Measurements from ENCODE around the gene FZD2. TPM values are rescaled to one million over a fixed set of nuclear protein-coding genes. Genes with fewer than 3 reads are reported as not detected.

FZD2 gene
- total and polyA plus RNA-seq, 2 of the 4 experiments (the other 2 are of a cell fraction) = 21.3 to 130 TPM

DNA sequence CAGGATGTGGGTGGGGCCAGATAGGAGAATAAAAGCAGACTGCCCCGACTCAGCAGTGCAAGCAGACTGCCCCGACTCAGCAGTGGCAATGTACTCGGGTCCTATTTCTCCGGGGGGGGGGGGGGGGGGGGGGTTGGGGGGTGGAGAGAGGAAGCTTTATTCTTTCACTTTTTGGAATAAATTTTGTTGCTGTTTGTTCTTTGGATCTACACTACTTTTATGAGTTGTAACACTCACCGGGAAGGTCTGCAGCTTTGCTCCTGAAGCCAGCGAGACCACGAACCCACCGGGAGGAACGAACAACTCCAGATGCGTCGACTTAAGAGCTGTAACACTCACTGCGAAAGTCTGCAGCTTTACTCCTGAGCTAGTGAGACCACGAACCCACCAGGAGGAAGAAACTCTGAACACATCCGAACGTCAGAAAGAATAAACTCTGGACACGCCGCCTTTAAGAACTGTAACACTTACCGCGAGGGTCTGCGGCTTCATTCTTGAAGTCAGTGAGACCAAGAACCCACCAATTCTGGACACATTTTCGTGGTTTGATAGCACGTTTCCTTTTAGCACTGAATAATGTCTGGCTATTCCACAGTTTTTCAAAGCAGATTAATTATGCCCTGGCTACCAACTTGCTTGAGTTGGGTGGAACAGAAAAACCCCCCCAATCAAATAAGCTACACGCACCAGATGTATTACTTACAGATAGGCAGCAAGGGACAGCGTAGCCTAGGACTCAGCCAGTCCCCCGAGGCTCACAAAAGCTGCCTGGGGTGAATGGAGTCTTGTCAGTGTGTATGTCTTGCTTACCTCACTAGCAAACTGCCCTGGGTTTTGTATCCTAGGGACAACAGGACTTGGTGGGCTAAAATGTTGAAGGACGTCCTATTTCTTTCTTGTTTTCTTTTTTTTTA, 11.9 kb downstream of the FZD2 start:
- in situ Hi-C loops (cut with MboI; ENCODE audit: low sequenced_read_pairs) (no loop called here), intact Hi-C loops (cut with micrococcal nuclease) (no loop called here), dilution Hi-C loops (cut with HindIII; ENCODE audit: low sequenced_read_pairs, unreplicated experiment) (no loop called here)
- Histone ChIP-seq H3K27ac (ENCODE audit: insufficient read depth, low read length) (peak overlapping the region; percentile 57; the same call in 1 of the 2 replicates), H2AK9ac (replicated peaks; ENCODE audit: low read depth, low read length, poor library complexity) (no peak overlapping the region), H4K5ac (ENCODE audit: low read depth, low read length) (no peak overlapping the region), H3K4ac (ENCODE audit: low read depth, low read length) (no peak overlapping the region), H2BK20ac (ENCODE audit: low read depth, low read length) (peak overlapping the region; percentile 15; the same call in 1 of the 2 replicates), H3K18ac (ENCODE audit: low read depth, low read length) (peak overlapping the region; percentile 13; the same call in 1 of the 2 replicates), H4K91ac (ENCODE audit: insufficient read depth, low read depth, low read length) (no peak overlapping the region), H3K27me3 (ENCODE audit: control insufficient read depth, insufficient read depth, low read length) (no peaks in the 10 kb centered on the region), H3K4me1 (ENCODE audit: control insufficient read depth, insufficient read depth, low read length) (no peaks in the 10 kb centered on the region), H3K56ac (ENCODE audit: extremely low read depth, insufficient read depth, low read length) (no peak overlapping the region), H2AFZ (replicated peaks; ENCODE audit: low read length, poor library complexity) (peak overlapping the region; percentile 50), H3K4me3 (ENCODE audit: insufficient read depth, low read depth, low read length) (no peak overlapping the region; the same call in 1 of the 2 replicates), H3K14ac (replicated peaks; ENCODE audit: low read depth, low read length) (0 out of 2 replicates have a peak overlapping the region, but pooled peaks have one; percentile 8), H3K36me3 (ENCODE audit: control insufficient read depth, insufficient read depth, low read length) (no peaks in the 10 kb centered on the region), H4K20me1 (ENCODE audit: insufficient read depth, low read length) (no peaks in the 10 kb centered on the region), H2BK120ac (ENCODE audit: low read depth, low read length) (no peak overlapping the region; the same call in 1 of the 2 replicates), H3K23ac (ENCODE audit: low read depth, low read length) (no peak overlapping the region; the same call in 1 of the 2 replicates), H4K8ac (ENCODE audit: low read depth in 2 of 2, low read length in 2 of 2) (peak overlapping the region in 1 of 2 experiments; percentile 23; a peak in 1 of 4 replicates), H3K79me1 (ENCODE audit: low read depth in 1 of 2, low read length in 2 of 2) (peaks cover 0 to 8% of the 10 kb centered on the region in 2 experiments; a peak in 3 of 4 replicates), H3K9ac (ENCODE audit: low read depth, low read length) (peak overlapping the region; percentile 40; the same call in 1 of the 2 replicates), H2BK5ac (ENCODE audit: low read depth, low read length, poor library complexity, severe bottlenecking) (peak overlapping the region; percentile 54), H2BK15ac (ENCODE audit: low read depth, low read length) (no peak overlapping the region), H3K4me2 (ENCODE audit: low read depth, low read length) (peak overlapping the region; percentile 31), H2AK5ac (ENCODE audit: low read depth, low read length) (no peak overlapping the region), H3K9me1 (ENCODE audit: insufficient read depth, low read length) (no peaks in the 10 kb centered on the region; the same call in 1 of the 2 replicates), H3K9me3 (ENCODE audit: control insufficient read depth, insufficient read depth, low read length) (peaks cover 2% of the 10 kb centered on the region; the same call in 1 of the 2 replicates)
- CTCF ChIA-PET = interaction anchor here (0.8 kb wide), 1 partner anchor 35 kb away, joined by 3 read pairs; no protein-coding TSS in a partner anchor
- WGBS, 2 experiments (ENCODE audit: extremely low coverage in 2 of 2, insufficient read length in 1 of 2) = 47% methylated on average over 15 of the region's 26 CpGs; no CpG with 5 or more reads in 1 of the 2 experiments
- DNase-seq (peak; percentile 46), ATAC-seq (ENCODE audit: low read depth) (no peak)
- POLR2A ChIA-PET (ENCODE audit: unreplicated experiment) = no interaction called here
- no TSS peak for BruUV-seq (replicated peaks)
- TF ChIP-seq MAZ (IDR thresholded peaks at IDR 0.05; ENCODE audit: borderline replicate concordance, low read depth, low read length) = no peak; the same call in 1 of the 2 replicates
- TF ChIP-seq CHD1 (IDR thresholded peaks at IDR 0.05; ENCODE audit: low read depth, low read length) = no peak
- TF ChIP-seq SMC3 (IDR thresholded peaks at IDR 0.05; ENCODE audit: low read depth, low read length) = no peak
- no peak for TF ChIP-seq MAFK (IDR thresholded peaks at IDR 0.05; ENCODE audit: low read depth, low read length)
- TF ChIP-seq, protein P1, sequence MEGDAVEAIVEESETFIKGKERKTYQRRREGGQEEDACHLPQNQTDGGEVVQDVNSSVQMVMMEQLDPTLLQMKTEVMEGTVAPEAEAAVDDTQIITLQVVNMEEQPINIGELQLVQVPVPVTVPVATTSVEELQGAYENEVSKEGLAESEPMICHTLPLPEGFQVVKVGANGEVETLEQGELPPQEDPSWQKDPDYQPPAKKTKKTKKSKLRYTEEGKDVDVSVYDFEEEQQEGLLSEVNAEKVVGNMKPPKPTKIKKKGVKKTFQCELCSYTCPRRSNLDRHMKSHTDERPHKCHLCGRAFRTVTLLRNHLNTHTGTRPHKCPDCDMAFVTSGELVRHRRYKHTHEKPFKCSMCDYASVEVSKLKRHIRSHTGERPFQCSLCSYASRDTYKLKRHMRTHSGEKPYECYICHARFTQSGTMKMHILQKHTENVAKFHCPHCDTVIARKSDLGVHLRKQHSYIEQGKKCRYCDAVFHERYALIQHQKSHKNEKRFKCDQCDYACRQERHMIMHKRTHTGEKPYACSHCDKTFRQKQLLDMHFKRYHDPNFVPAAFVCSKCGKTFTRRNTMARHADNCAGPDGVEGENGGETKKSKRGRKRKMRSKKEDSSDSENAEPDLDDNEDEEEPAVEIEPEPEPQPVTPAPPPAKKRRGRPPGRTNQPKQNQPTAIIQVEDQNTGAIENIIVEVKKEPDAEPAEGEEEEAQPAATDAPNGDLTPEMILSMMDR (conservative IDR thresholded peaks at IDR 0.05; ENCODE audit: low read depth, low read length) = no peak
- TF ChIP-seq RAD21 (IDR thresholded peaks at IDR 0.05; ENCODE audit: low read length) = no peak
- TF ChIP-seq FOS (IDR thresholded peaks at IDR 0.05; ENCODE audit: low read depth, low read length) = no peak
- no peak for TF ChIP-seq MXI1 (IDR thresholded peaks at IDR 0.05; ENCODE audit: borderline replicate concordance, low read depth, low read length)
- TF ChIP-seq, protein P2, sequence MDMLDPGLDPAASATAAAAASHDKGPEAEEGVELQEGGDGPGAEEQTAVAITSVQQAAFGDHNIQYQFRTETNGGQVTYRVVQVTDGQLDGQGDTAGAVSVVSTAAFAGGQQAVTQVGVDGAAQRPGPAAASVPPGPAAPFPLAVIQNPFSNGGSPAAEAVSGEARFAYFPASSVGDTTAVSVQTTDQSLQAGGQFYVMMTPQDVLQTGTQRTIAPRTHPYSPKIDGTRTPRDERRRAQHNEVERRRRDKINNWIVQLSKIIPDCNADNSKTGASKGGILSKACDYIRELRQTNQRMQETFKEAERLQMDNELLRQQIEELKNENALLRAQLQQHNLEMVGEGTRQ (IDR thresholded peaks at IDR 0.05; ENCODE audit: low read depth, low read length) = no peak
- TF ChIP-seq NFE2L2 (IDR thresholded peaks at IDR 0.05; ENCODE audit: low read depth, low read length) = no peak
- no peak for TF ChIP-seq BHLHE40 (IDR thresholded peaks at IDR 0.05; ENCODE audit: low read depth, low read length)
- no peak for TF ChIP-seq ELK1 (IDR thresholded peaks at IDR 0.05; ENCODE audit: borderline replicate concordance, low read depth, low read length)
